A673 (cell line): ENCODE measurements around the gene ARPC1A. TPM values are rescaled to one million over a fixed set of nuclear protein-coding genes. Genes with fewer than 3 reads are reported as not detected.

Experiments
- BruUV-seq: library from RNA; stranded (reverse); fragments of 400-500 nt; replicated peaks from 2 replicates; lab custom pipeline; 2021; lab: Mats Ljungman, UMichigan
- CTCF ChIA-PET: fragments of 300-600 bp; sonication (Branson Sonifier 250); formaldehyde crosslinking; loops from one replicate; lab custom pipeline; 2022; ENCODE audit warnings: antibody characterized with exemption; lab: Charles Lee
- POLR2A ChIA-PET: fragments of 300-600 bp; sonication (Branson Sonifier 250); formaldehyde crosslinking; loops from one replicate; lab custom pipeline; 2022; ENCODE audit warnings: antibody characterized with exemption; ENCODE audit not compliant: low non-redundant PET; lab: Charles Lee
- DNase-seq: peaks from one replicate; pipeline ENCODE4 v3.0.0-alpha.2; 2015; ENCODE audit warnings: low spot score
- H3K27ac ChIP-seq: fragments of 200-600 bp; sonication (generic); 2 replicates; pipeline ENCODE4 v1.5.1; 2016; ENCODE audit warnings: mixed run types, low read depth, mild to moderate bottlenecking, mixed read lengths, antibody characterized with exemption, low read length; ENCODE audit not compliant: poor library complexity, severe bottlenecking
- H3K27me3 ChIP-seq: fragments of 200-600 bp; sonication (generic); replicated peaks from 2 replicates; pipeline ENCODE4 v1.6.1; 2017; ENCODE audit warnings: mixed run types, low read depth, mild to moderate bottlenecking, mixed read lengths, antibody characterized with exemption, low read length; ENCODE audit not compliant: insufficient read depth, poor library complexity
- H3K36me3 ChIP-seq: fragments of 200-600 bp; sonication (generic); 2 replicates; pipeline ENCODE4 v1.6.1; 2016; ENCODE audit warnings: mixed run types, mild to moderate bottlenecking, mixed read lengths, antibody characterized with exemption, low read length; ENCODE audit not compliant: insufficient read depth, poor library complexity, severe bottlenecking
- H3K4me1 ChIP-seq: fragments of 200-600 bp; sonication (generic); 2 replicates; pipeline ENCODE4 v1.6.1; 2017; ENCODE audit warnings: mixed run types, mild to moderate bottlenecking, mixed read lengths, antibody characterized with exemption, low read length; ENCODE audit not compliant: insufficient read depth, poor library complexity, severe bottlenecking
- H3K4me3 ChIP-seq: fragments of 200-600 bp; sonication (generic); 2 replicates; pipeline ENCODE4 v1.5.1; 2016; ENCODE audit warnings: low read depth, mixed run types, mild to moderate bottlenecking, mixed read lengths, low read length; ENCODE audit not compliant: poor library complexity, severe bottlenecking
- H3K9me3 ChIP-seq: fragments of 200-600 bp; sonication (generic); 2 replicates; pipeline ENCODE4 v1.6.1; 2016; ENCODE audit warnings: mixed run types, low read depth, mild to moderate bottlenecking, mixed read lengths, antibody characterized with exemption, low read length; ENCODE audit not compliant: poor library complexity, severe bottlenecking
- CTCF ChIP-seq: fragments of 300-800, 200-600 bp; sonication (generic); conservative IDR thresholded peaks from 2 replicates; pipeline ENCODE4 v1.5.1; 2017; ENCODE audit warnings: low read depth, mild to moderate bottlenecking, antibody characterized with exemption, low read length, moderate library complexity, mixed read lengths
- EZH2 ChIP-seq: fragments of 200-600 bp; sonication (generic); IDR thresholded peaks from 2 replicates; pipeline ENCODE4 v1.6.1; 2017; ENCODE audit warnings: borderline replicate concordance, low read depth, mild to moderate bottlenecking, mixed read lengths, antibody characterized with exemption, low read length; ENCODE audit not compliant: poor library complexity, severe bottlenecking
- intact Hi-C: fragments of 100-400 bp; cut with micrococcal nuclease; formaldehyde crosslinking; loops from one replicate; pipeline ENCODE4 v1.10.0; 2022; ENCODE audit not compliant: unreplicated experiment
- total RNA-seq: library from RNA; stranded (reverse); gene quantifications from 2 replicates; pipeline ENCODE4 v1.2.3, GENCODE V29; 2021

The ARPC1A gene
- total RNA-seq, 1 experiment from 2014 or later = 167 TPM

DNA sequence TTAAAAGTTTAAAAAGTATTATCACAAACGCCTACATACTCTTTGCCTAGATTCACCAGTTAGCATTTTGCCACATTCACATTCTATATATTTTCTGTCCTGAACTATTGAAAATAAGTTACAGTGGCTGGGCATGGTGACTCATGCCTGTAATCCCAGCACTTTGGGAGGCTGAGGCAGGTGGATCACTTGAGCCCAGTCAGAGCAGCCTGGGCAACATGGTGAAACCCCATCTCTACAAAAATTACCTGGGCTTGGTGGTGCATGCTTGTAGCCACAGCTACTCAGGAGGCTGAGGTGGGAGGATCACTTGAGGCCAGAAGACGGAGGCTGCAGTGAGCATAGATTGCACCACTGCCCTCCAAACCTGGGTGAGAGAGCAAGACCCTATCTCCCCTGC, 5.3 kb downstream of the ARPC1A start:
- peaks cover 20% of the 10 kb centered on the region for H3K36me3 ChIP-seq
- DNase-seq = no peak
- POLR2A ChIA-PET = no interaction called here
- no peak for TF ChIP-seq CTCF
- TF ChIP-seq EZH2 = no peak
- BruUV-seq = no TSS peak
- H3K9me3 ChIP-seq = no peaks in the 10 kb centered on the region
- peak overlapping the region; percentile 39 for H3K27ac ChIP-seq
- no peak overlapping the region for H3K4me3 ChIP-seq
- H3K4me1 ChIP-seq = no peaks in the 10 kb centered on the region
- no peaks in the 10 kb centered on the region for H3K27me3 ChIP-seq
- CTCF ChIA-PET = no interaction called here
- intact Hi-C loops = no loop called here

DNA sequence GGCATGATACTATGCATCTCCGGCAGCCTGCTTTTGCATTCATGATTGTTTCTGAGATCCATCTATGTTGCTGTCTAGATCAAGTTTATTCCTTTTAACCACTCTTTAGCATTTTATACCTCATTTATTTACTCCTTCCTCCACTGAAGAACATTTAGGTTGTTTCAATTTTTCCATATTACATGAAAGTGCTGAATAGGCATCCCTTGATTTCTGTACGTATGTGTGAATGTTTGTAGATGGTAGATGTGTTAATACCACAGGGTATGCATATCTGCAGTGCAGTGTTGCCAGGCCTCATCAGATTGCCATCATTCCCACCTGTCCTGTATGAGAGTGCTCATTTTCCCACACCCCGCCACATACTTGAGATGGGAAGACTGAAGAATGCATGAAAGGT, 13.9 kb downstream of the ARPC1A start:
- H3K36me3 ChIP-seq = peaks cover 81% of the 10 kb centered on the region
- no TSS peak for BruUV-seq
- no peak for TF ChIP-seq CTCF
- TF ChIP-seq EZH2 = no peak
- ChIA-PET POLR2A (no interaction called here), CTCF (no interaction called here)
- no peak overlapping the region for H3K4me3 ChIP-seq
- intact Hi-C loops = no loop called here
- no peak for DNase-seq
- H3K27ac ChIP-seq = no peak overlapping the region
- no peaks in the 10 kb centered on the region for H3K9me3 ChIP-seq
- no peaks in the 10 kb centered on the region for H3K4me1 ChIP-seq
- H3K27me3 ChIP-seq = no peaks in the 10 kb centered on the region

DNA sequence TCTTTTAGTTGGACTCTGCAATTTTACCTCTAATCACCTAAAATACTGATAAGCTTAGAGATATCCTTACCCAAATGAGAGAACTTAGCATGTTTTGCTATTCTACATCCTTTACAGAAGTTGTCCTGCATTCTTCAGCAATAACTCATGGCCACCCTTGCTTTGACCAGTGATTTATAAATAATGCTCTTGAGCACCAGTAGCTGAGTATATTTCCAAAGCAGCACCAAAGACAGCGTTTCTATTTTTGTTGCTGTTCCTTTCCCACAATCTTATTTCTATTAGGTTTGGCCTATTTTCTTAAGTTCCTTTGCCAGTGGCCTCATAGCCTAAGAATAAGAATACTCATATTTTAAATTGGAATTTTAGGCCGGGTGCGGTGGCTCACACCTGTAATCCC, 15.0 kb downstream of the ARPC1A start:
- ChIA-PET CTCF (no interaction called here), POLR2A (no interaction called here)
- H3K9me3 ChIP-seq = no peaks in the 10 kb centered on the region
- H3K36me3 ChIP-seq = peaks cover 82% of the 10 kb centered on the region
- intact Hi-C loops = no loop called here
- H3K4me1 ChIP-seq = no peaks in the 10 kb centered on the region
- H3K27me3 ChIP-seq = no peaks in the 10 kb centered on the region
- BruUV-seq = no TSS peak
- no peak overlapping the region for H3K4me3 ChIP-seq
- TF ChIP-seq EZH2 (no peak), CTCF (no peak)
- DNase-seq = no peak
- H3K27ac ChIP-seq = no peak overlapping the region
